ENCODE measurements around the gene VPS51. TPM values are rescaled to one million over a fixed set of nuclear protein-coding genes. Genes with fewer than 3 reads are reported as not detected.

VPS51 gene
- total RNA-seq, 1 experiment from 2014 or later = 89.5 TPM

DNA sequence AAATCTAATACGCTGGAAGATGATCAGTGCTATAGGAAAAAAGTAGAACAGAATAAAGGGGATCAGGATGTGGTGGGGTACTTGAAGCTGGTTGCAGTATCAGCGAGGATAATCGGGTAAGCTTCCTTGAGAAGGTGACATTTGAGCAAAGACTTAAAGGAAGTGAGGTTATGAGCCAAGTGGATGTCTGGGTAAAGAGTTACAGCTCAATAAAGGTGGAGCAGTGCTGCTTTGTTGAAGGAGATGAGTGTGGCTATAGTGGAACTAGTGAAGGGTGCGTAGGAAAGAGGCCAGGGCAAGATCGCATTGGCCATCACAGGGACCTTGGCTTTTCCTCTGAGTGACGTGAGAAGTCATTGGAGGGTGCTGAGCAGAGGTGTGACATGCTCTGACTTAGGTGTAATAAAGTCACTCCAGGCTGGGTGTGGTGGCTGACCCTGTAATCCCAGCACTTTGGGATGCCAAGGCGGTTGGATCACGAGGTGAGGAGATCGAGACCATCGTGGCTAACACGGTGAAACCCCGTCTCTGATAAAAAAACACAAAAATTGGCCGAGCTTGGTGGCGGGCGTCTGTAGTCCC, 40.6 kb downstream of the VPS51 start:
- no peaks in the 10 kb centered on the region for H3K9me3 ChIP-seq (ENCODE audit: control insufficient read depth in 1 of 2, insufficient read depth in 1 of 2, low read depth in 1 of 2, low read length in 2 of 2)
- CTCF ChIA-PET = interaction anchor here (2.6 kb wide), 1 partner anchor 44 kb away, joined by 9 read pairs; no protein-coding TSS in a partner anchor
- RAD21 ChIA-PET (ENCODE audit: low non-redundant PET in 1 of 2, low total read pairs in 2 of 2, uncharacterized antibody in 2 of 2, unreplicated experiment in 2 of 2) = no interaction called here
- intact Hi-C loops (cut with micrococcal nuclease) = no loop called here
- no peak for TF ChIP-seq EGR1 (IDR thresholded peaks at IDR 0.05; ENCODE audit: low read depth)
- TF ChIP-seq YY1 (IDR thresholded peaks at IDR 0.05; ENCODE audit: extremely low read depth, insufficient replicate concordance, low read depth, low read length) = no peak
- TF ChIP-seq RAD21 (IDR thresholded peaks at IDR 0.05; ENCODE audit: low read depth) = no peak
- no peak for TF ChIP-seq EZH2 (IDR thresholded peaks at IDR 0.05)
- no peak for TF ChIP-seq POLR2A (IDR thresholded peaks at IDR 0.05; ENCODE audit: borderline replicate concordance, extremely low read depth, insufficient read depth, insufficient read length)
- no peak for TF ChIP-seq CEBPB (IDR thresholded peaks at IDR 0.05; ENCODE audit: low read depth)
- TF ChIP-seq SIN3A (IDR thresholded peaks at IDR 0.05; ENCODE audit: low read depth) = no peak
- no peak for TF ChIP-seq SRF (IDR thresholded peaks at IDR 0.05; ENCODE audit: low read depth)
- no peak for TF ChIP-seq ZFX (IDR thresholded peaks at IDR 0.05)
- TF ChIP-seq CBX3 (IDR thresholded peaks at IDR 0.05; ENCODE audit: low read depth) = no peak
- TF ChIP-seq FOSL1 (IDR thresholded peaks at IDR 0.05; ENCODE audit: low read depth) = no peak
- no peak for TF ChIP-seq ZBTB33 (IDR thresholded peaks at IDR 0.05; ENCODE audit: extremely low read depth, insufficient replicate concordance, low read length)
- TF ChIP-seq, protein P1, sequence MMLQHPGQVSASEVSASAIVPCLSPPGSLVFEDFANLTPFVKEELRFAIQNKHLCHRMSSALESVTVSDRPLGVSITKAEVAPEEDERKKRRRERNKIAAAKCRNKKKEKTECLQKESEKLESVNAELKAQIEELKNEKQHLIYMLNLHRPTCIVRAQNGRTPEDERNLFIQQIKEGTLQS (IDR thresholded peaks at IDR 0.05) = no peak
- TF ChIP-seq, protein P2, sequence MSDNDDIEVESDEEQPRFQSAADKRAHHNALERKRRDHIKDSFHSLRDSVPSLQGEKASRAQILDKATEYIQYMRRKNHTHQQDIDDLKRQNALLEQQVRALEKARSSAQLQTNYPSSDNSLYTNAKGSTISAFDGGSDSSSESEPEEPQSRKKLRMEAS (IDR thresholded peaks at IDR 0.05) = no peak
- TF ChIP-seq POLR2AphosphoS5 (IDR thresholded peaks at IDR 0.05; ENCODE audit: low read depth, low read length) = no peak
- BruUV-seq (replicated peaks) = no TSS peak
- peaks cover 27% of the 10 kb centered on the region for H3K79me2 ChIP-seq (ENCODE audit: insufficient read depth, low read length)
- no peaks in the 10 kb centered on the region for H4K20me1 ChIP-seq (ENCODE audit: insufficient read depth)
- H3K4me3 ChIP-seq (replicated peaks in 1 of 2; ENCODE audit: low read depth in 1 of 2, low read length in 2 of 2) = no peak overlapping the region
- H2AFZ ChIP-seq (ENCODE audit: low read depth, low read length, poor library complexity, severe bottlenecking) = no peak overlapping the region
- POLR2A ChIA-PET = interaction anchor here (1.4 to 4.1 kb wide), 5 partner anchors 8 to 38 kb away, joined by 4 to 52 read pairs (median 12); partner anchors contain the start of genes FAU, MRPL49 and SPDYC
- H3K4me1 ChIP-seq (ENCODE audit: control insufficient read depth in 1 of 2, insufficient read depth in 2 of 2, low read length in 2 of 2) = peaks cover 9 to 28% of the 10 kb centered on the region in 2 experiments; a peak in 3 of 4 replicates
- H3K27me3 ChIP-seq (ENCODE audit: insufficient read depth, low read length) = no peaks in the 10 kb centered on the region
- no peak overlapping the region for H3K27ac ChIP-seq (ENCODE audit: low read depth, low read length)
- no peaks in the 10 kb centered on the region for H3K9me2 ChIP-seq (ENCODE audit: insufficient read depth)
- peaks cover 4 to 11% of the 10 kb centered on the region in 2 experiments; a peak in 2 of 4 replicates for H3K36me3 ChIP-seq (ENCODE audit: control insufficient read depth in 1 of 2, insufficient read depth in 2 of 2, low read length in 2 of 2)
- DNase-seq (ENCODE audit: low read depth, low spot score) = no peak
- no peak for ATAC-seq
- H3K4me2 ChIP-seq (ENCODE audit: low read length) = no peak overlapping the region
- H3K9ac ChIP-seq (ENCODE audit: low read length) = no peak overlapping the region

Measured in HCT116 (cell line).